GM18909 (cell line): ENCODE results near the gene CFAP46.

ENCODE experiments used
- ATAC-seq: cut with Tn5 transposase; IDR thresholded peaks from one replicate; pipeline ENCODE4 v1.9.1; 2021; ENCODE audit warnings: mild to moderate bottlenecking; ENCODE audit not compliant: unreplicated experiment, poor library complexity

Gene CFAP46

GRCh38 chr10:132814469-132814856 is 127.9 kb downstream of the CFAP46 start:
- no peak for ATAC-seq

- no peak for ATAC-seq
Observed at GRCh38 chr10:132813560-132814468, 128.6 kb downstream of the CFAP46 start.

- no peak for ATAC-seq
Observed at GRCh38 chr10:132813001-132813401, 129.4 kb downstream of the CFAP46 start.

GRCh38 chr10:132812520-132812919 is 129.8 kb downstream of the CFAP46 start:
- no peak for ATAC-seq

GRCh38 chr10:132811891-132812481 is 130.4 kb downstream of the CFAP46 start:
- ATAC-seq = no peak

GRCh38 chr10:132810807-132811700 is 131.3 kb downstream of the CFAP46 start:
- no peak for ATAC-seq

GRCh38 chr10:132810141-132810806 is 132.1 kb downstream of the CFAP46 start:
- ATAC-seq = no peak

GRCh38 chr10:132809232-132810140 is 132.9 kb downstream of the CFAP46 start:
- ATAC-seq = no peak

GRCh38 chr10:132808383-132809231 is 133.8 kb downstream of the CFAP46 start:
- ATAC-seq = no peak

GRCh38 chr10:132807621-132808049 is 134.7 kb downstream of the CFAP46 start:
- ATAC-seq = no peak

- no peak for ATAC-seq
Observed at GRCh38 chr10:132806561-132807003, 135.8 kb downstream of the CFAP46 start.

- ATAC-seq = no peak
Observed at GRCh38 chr10:132806110-132806509, 136.3 kb downstream of the CFAP46 start.

GRCh38 chr10:132805599-132805998 is 136.8 kb downstream of the CFAP46 start:
- no peak for ATAC-seq

- no peak for ATAC-seq
Observed at GRCh38 chr10:132804785-132805426, 137.5 kb downstream of the CFAP46 start.

GRCh38 chr10:132804287-132804686 is 138.1 kb downstream of the CFAP46 start:
- no peak for ATAC-seq

GRCh38 chr10:132803416-132804210 is 138.8 kb downstream of the CFAP46 start:
- ATAC-seq = no peak
